ENCODE results near the gene MRPL40.
"Not testable (repeated sequence)": the region's sequence is repeated elsewhere in the genome, so short reads cannot be mapped to it uniquely, and the experiment has no call there.

MRPL40 gene

GRCh38 chr22:19431649-19432132 is 654 bp upstream of the MRPL40 start, which contains the start of gene HIRA:
HIRA (minus strand) TSS chr22:19431733; CDS start chr22:19431476, 257 bp downstream.
- Histone ChIP-seq H3K4me3 (ENCODE audit: low read length, poor library complexity, severe bottlenecking) (peak within 1 kb of the TSS; percentile 93), H3K9ac (ENCODE audit: low read depth, low read length, poor library complexity, severe bottlenecking) (peak within 1 kb of the TSS; percentile 96), H3K9me3 (ENCODE audit: insufficient read depth, low read depth, low read length) (no peaks in the 10 kb centered on the region), H3F3A (ENCODE audit: low read depth) (no peaks in the 10 kb centered on the region), H3K9me2 (replicated peaks; ENCODE audit: low read depth, low read length) (no peaks in the 10 kb centered on the region), H3K4me2 (ENCODE audit: low read depth, low read length, poor library complexity, severe bottlenecking) (peak within 1 kb of the TSS; percentile 85), H3K36me3 (ENCODE audit: insufficient read depth, low read length) (peaks cover 12% of the 10 kb centered on the region; the same call in 1 of the 2 replicates), H2AFZ (ENCODE audit: low read length) (peak within 1 kb of the TSS; percentile 89), H3K4me1 (ENCODE audit: insufficient read depth, low read length, poor library complexity, severe bottlenecking) (peaks cover 32% of the 10 kb centered on the region), H4K20me1 (ENCODE audit: insufficient read depth, low read length, poor library complexity, severe bottlenecking) (peaks cover 35% of the 10 kb centered on the region), H3K79me2 (ENCODE audit: insufficient read depth, low read length) (peaks cover 59% of the 10 kb centered on the region), H3K27me3 (ENCODE audit: insufficient read depth, low read length, poor library complexity, severe bottlenecking) (no peaks in the 10 kb centered on the region)
- TF ChIP-seq, protein P1, sequence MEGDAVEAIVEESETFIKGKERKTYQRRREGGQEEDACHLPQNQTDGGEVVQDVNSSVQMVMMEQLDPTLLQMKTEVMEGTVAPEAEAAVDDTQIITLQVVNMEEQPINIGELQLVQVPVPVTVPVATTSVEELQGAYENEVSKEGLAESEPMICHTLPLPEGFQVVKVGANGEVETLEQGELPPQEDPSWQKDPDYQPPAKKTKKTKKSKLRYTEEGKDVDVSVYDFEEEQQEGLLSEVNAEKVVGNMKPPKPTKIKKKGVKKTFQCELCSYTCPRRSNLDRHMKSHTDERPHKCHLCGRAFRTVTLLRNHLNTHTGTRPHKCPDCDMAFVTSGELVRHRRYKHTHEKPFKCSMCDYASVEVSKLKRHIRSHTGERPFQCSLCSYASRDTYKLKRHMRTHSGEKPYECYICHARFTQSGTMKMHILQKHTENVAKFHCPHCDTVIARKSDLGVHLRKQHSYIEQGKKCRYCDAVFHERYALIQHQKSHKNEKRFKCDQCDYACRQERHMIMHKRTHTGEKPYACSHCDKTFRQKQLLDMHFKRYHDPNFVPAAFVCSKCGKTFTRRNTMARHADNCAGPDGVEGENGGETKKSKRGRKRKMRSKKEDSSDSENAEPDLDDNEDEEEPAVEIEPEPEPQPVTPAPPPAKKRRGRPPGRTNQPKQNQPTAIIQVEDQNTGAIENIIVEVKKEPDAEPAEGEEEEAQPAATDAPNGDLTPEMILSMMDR (conservative IDR thresholded peaks at IDR 0.05; ENCODE audit: low read length): no peak
- no peak for TF ChIP-seq EZH2phosphoT487 (IDR thresholded peaks at IDR 0.05; ENCODE audit: borderline replicate concordance)

GRCh38 chr22:19434401-19434800 is 2.1 kb downstream of the MRPL40 start:
- Histone ChIP-seq H3F3A (ENCODE audit: low read depth) (no peaks in the 10 kb centered on the region), H3K9me3 (ENCODE audit: insufficient read depth, low read depth, low read length) (no peaks in the 10 kb centered on the region), H3K9me2 (replicated peaks; ENCODE audit: low read depth, low read length) (no peaks in the 10 kb centered on the region), H3K79me2 (ENCODE audit: insufficient read depth, low read length) (peaks cover 32% of the 10 kb centered on the region), H2AFZ (ENCODE audit: low read length) (no peak overlapping the region), H3K27me3 (ENCODE audit: insufficient read depth, low read length, poor library complexity, severe bottlenecking) (no peaks in the 10 kb centered on the region), H3K36me3 (ENCODE audit: insufficient read depth, low read length) (peaks cover 12% of the 10 kb centered on the region; the same call in 1 of the 2 replicates), H3K4me2 (ENCODE audit: low read depth, low read length, poor library complexity, severe bottlenecking) (no peak overlapping the region), H4K20me1 (ENCODE audit: insufficient read depth, low read length, poor library complexity, severe bottlenecking) (peaks cover 18% of the 10 kb centered on the region), H3K4me3 (ENCODE audit: low read length, poor library complexity, severe bottlenecking) (no peak overlapping the region), H3K9ac (ENCODE audit: low read depth, low read length, poor library complexity, severe bottlenecking) (no peak overlapping the region), H3K4me1 (ENCODE audit: insufficient read depth, low read length, poor library complexity, severe bottlenecking) (peaks cover 20% of the 10 kb centered on the region)
- TF ChIP-seq EZH2phosphoT487 (IDR thresholded peaks at IDR 0.05; ENCODE audit: borderline replicate concordance): no peak
- TF ChIP-seq, protein P1 (conservative IDR thresholded peaks at IDR 0.05; ENCODE audit: low read length): no peak

- H3K79me2 ChIP-seq (ENCODE audit: insufficient read depth, low read length): peaks cover 26% of the 10 kb centered on the region
- peaks cover 13% of the 10 kb centered on the region for H3K4me1 ChIP-seq (ENCODE audit: insufficient read depth, low read length, poor library complexity, severe bottlenecking)
- no peak overlapping the region for H3K4me3 ChIP-seq (ENCODE audit: low read length, poor library complexity, severe bottlenecking)
- no peak overlapping the region for H3K9ac ChIP-seq (ENCODE audit: low read depth, low read length, poor library complexity, severe bottlenecking)
- H3K9me2 ChIP-seq (replicated peaks; ENCODE audit: low read depth, low read length): no peaks in the 10 kb centered on the region
- H2AFZ ChIP-seq (ENCODE audit: low read length): no peak overlapping the region
- H3K36me3 ChIP-seq (ENCODE audit: insufficient read depth, low read length): peaks cover 12% of the 10 kb centered on the region; the same call in 1 of the 2 replicates
- H4K20me1 ChIP-seq (ENCODE audit: insufficient read depth, low read length, poor library complexity, severe bottlenecking): peaks cover 12% of the 10 kb centered on the region
- no peak for TF ChIP-seq EZH2phosphoT487 (IDR thresholded peaks at IDR 0.05; ENCODE audit: borderline replicate concordance)
- TF ChIP-seq, protein P1 (conservative IDR thresholded peaks at IDR 0.05; ENCODE audit: low read length): no peak
- no peaks in the 10 kb centered on the region for H3K9me3 ChIP-seq (ENCODE audit: insufficient read depth, low read depth, low read length)
- H3K27me3 ChIP-seq (ENCODE audit: insufficient read depth, low read length, poor library complexity, severe bottlenecking): no peaks in the 10 kb centered on the region
- H3F3A ChIP-seq (ENCODE audit: low read depth): no peaks in the 10 kb centered on the region
- H3K4me2 ChIP-seq (ENCODE audit: low read depth, low read length, poor library complexity, severe bottlenecking): no peak overlapping the region
These were observed 2.7 kb downstream of the MRPL40 start for GRCh38 chr22:19434829-19435580.

DNA sequence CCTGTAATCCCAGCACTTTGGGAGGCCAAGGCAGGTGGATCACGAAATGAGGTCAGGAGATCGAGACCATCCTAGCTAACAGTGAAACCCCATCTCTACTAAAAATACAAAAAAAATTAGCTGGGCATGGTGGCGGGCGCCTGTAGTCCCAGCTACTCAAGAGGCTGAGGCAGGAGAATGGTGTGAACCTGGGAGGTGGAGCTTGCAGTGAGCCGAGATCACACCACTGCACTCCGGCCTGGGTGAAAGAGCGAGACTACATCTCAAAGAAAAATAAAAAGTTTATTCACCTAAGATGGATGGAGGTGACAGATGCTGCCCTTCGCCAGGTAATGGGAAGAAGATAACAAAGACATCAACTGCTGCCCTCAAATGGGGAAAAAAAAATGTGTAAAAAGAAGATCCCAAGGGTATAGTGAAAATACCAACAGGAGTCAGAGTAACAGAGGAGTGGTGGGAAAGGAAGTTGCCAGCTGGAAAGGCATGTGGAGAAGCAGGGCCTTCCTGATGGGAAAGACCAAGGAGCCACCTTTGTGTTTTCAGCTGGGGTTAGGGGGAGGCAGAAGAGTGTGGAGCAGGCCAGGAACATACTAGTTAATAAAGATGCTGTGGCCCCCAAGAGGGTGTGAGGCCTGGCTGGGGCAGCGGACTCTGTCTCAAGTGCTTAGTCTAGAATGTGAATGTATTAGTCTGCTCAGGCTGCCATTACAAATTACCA is 4.3 kb downstream of the MRPL40 start:
- not testable (repeated sequence) for H3K9me3 ChIP-seq (ENCODE audit: insufficient read depth, low read depth, low read length); H3K4me3 ChIP-seq (ENCODE audit: low read length, poor library complexity, severe bottlenecking); H3K9ac ChIP-seq (ENCODE audit: low read depth, low read length, poor library complexity, severe bottlenecking); H3K9me2 ChIP-seq (replicated peaks; ENCODE audit: low read depth, low read length); H3K4me2 ChIP-seq (ENCODE audit: low read depth, low read length, poor library complexity, severe bottlenecking); H4K20me1 ChIP-seq (ENCODE audit: insufficient read depth, low read length, poor library complexity, severe bottlenecking); H3F3A ChIP-seq (ENCODE audit: low read depth); H2AFZ ChIP-seq (ENCODE audit: low read length); H3K4me1 ChIP-seq (ENCODE audit: insufficient read depth, low read length, poor library complexity, severe bottlenecking); H3K27me3 ChIP-seq (ENCODE audit: insufficient read depth, low read length, poor library complexity, severe bottlenecking)
- H3K79me2 ChIP-seq (ENCODE audit: insufficient read depth, low read length): peaks cover 23% of the 10 kb centered on the region
- peaks cover 12% of the 10 kb centered on the region; the same call in 1 of the 2 replicates for H3K36me3 ChIP-seq (ENCODE audit: insufficient read depth, low read length)

All from Loucy (cell line).